HepG2 (cell line): ENCODE data around the gene GAD2. TPM values are rescaled to one million over a fixed set of nuclear protein-coding genes. Genes with fewer than 3 reads are reported as not detected.

ENCODE experiments used
- ATAC-seq: fragments of 200-7000 bp; cut with Tn5 transposase; 3 replicates; pipeline ENCODE4 v1.9.1; 2020; ENCODE audit warnings: mild to moderate bottlenecking, moderate library complexity
- BruUV-seq: library from RNA; stranded (reverse); fragments of 400-500 nt; replicated peaks from 2 replicates; lab custom pipeline; 2021; lab: Mats Ljungman, UMichigan
- CTCF ChIA-PET: fragments of 300-600 bp; formaldehyde crosslinking; extraction: SDS; loops from one replicate; lab custom pipeline; 2021; ENCODE audit warnings: low total read pairs, inconsistent platforms, low intra/inter-chr PET ratio; lab: Yijun Ruan, JAX
- POLR2A ChIA-PET: fragments of 350-600 bp; sonication (Branson Sonifier 250); formaldehyde crosslinking; loops from one replicate; lab custom pipeline; 2020; ENCODE audit warnings: antibody characterized with exemption, inconsistent platforms; lab: Yijun Ruan, JAX
- DNase-seq: peaks from one replicate; pipeline ENCODE4 v3.0.0-alpha.2; 2015; ENCODE audit warnings: low spot score
- FAIRE-seq: peaks from 3 replicates; lab custom pipeline; 2011; peaks lifted over from hg19 to GRCh38; lab: Jason Lieb, UNC
- H2AFZ ChIP-seq: one replicate; pipeline ENCODE4 v1.6.1; 2011; ENCODE audit warnings: low read length, inconsistent platforms
- H3K27ac ChIP-seq: fragments of 300-600 bp; 3 replicates; pipeline ENCODE4 v1.8.0; 2011; ENCODE audit warnings: mixed run types, mild to moderate bottlenecking, mixed read lengths, low read length, inconsistent platforms; ENCODE audit not compliant: insufficient read depth; ENCODE audit errors: extremely low read length
- H3K27me3 ChIP-seq, 2 experiments: fragments of 200-600 bp in 1 of 2; 2 replicates in 1 of 2; 3 replicates in 1 of 2; pipeline versions ENCODE4 v1.6.0 to v1.8.0; 2011; ENCODE audit warnings: low read length in 2 of 2, mild to moderate bottlenecking in 2 of 2, moderate library complexity in 2 of 2, inconsistent platforms in 1 of 2; ENCODE audit not compliant: insufficient read depth in 2 of 2, control insufficient read depth in 1 of 2
- H3K36me3 ChIP-seq, 2 experiments: fragments of 200-600 bp in 1 of 2; replicated peaks in 1 of 2; 2 replicates in 1 of 2; 3 replicates in 1 of 2; pipeline versions ENCODE4 v1.5.1 to v1.8.0; 2011; ENCODE audit warnings: low read length in 2 of 2, inconsistent platforms in 1 of 2; ENCODE audit not compliant: insufficient read depth in 2 of 2, control insufficient read depth in 1 of 2
- H3K4me1 ChIP-seq: 2 replicates; pipeline ENCODE4 v1.5.1; 2012; ENCODE audit warnings: low read length, inconsistent platforms; ENCODE audit not compliant: insufficient read depth
- H3K4me2 ChIP-seq: 2 replicates; pipeline ENCODE4 v1.6.0; 2011; ENCODE audit warnings: low read depth, low read length, inconsistent platforms
- H3K4me3 ChIP-seq, 3 experiments: fragments of 200-600 bp in 1 of 3; sonication (generic), shearing (Covaris generic) in 1 of 3; replicated peaks in 1 of 3; 2 replicates each; pipeline ENCODE4 v1.5.1; 2011 to 2016; ENCODE audit warnings: low read length in 3 of 3, inconsistent platforms in 2 of 3, low read depth in 2 of 3, mild to moderate bottlenecking in 2 of 3, control low read depth in 1 of 3, mixed read lengths in 1 of 3; ENCODE audit not compliant: insufficient read depth in 1 of 3
- H3K79me2 ChIP-seq: one replicate; pipeline ENCODE4 v1.6.1; 2011; ENCODE audit warnings: low read length, inconsistent platforms; ENCODE audit not compliant: insufficient read depth
- H3K9ac ChIP-seq: 2 replicates; pipeline ENCODE4 v1.6.0; 2011; ENCODE audit warnings: mild to moderate bottlenecking, low read depth, low read length, inconsistent platforms; ENCODE audit not compliant: insufficient read depth
- H3K9me3 ChIP-seq: 2 replicates; pipeline ENCODE4 v1.5.1; 2012; ENCODE audit warnings: mild to moderate bottlenecking, low read length
- H4K20me1 ChIP-seq: 2 replicates; pipeline ENCODE4 v1.6.0; 2011; ENCODE audit warnings: inconsistent platforms, mild to moderate bottlenecking, low read length, moderate library complexity; ENCODE audit not compliant: insufficient read depth
- ARNT2 ChIP-seq: sonication (generic); formaldehyde crosslinking; IDR thresholded peaks from 2 replicates; pipeline ENCODE4 v1.8.0; 2022; ENCODE audit warnings: mild to moderate bottlenecking, low read depth, missing genetic modification reagents, moderate library complexity
- ERF ChIP-seq: IDR thresholded peaks from 2 replicates; pipeline ENCODE4 v1.6.1; 2018; ENCODE audit warnings: missing biosample characterization, missing genetic modification reagents
- FOXA3 ChIP-seq: IDR thresholded peaks from 2 replicates; pipeline ENCODE4 v1.6.1; 2016; ENCODE audit warnings: missing genetic modification reagents, missing compliant biosample characterization
- NR3C1 ChIP-seq: sonication (generic); formaldehyde crosslinking; IDR thresholded peaks from 2 replicates; pipeline ENCODE4 v1.4.0; 2020; ENCODE audit warnings: missing genetic modification reagents
- SMYD3 ChIP-seq: sonication (generic); formaldehyde crosslinking; IDR thresholded peaks from 2 replicates; pipeline ENCODE4 v1.8.1; 2023; ENCODE audit warnings: mild to moderate bottlenecking, missing genetic modification reagents
- ZNF256 ChIP-seq: sonication (generic); formaldehyde crosslinking; conservative IDR thresholded peaks from 2 replicates; pipeline ENCODE4 v1.4.0; 2020; ENCODE audit warnings: missing genetic modification reagents
- ZNF441 ChIP-seq: sonication (generic); formaldehyde crosslinking; IDR thresholded peaks from 2 replicates; pipeline ENCODE4 v1.7.0; 2021; ENCODE audit warnings: missing genetic modification reagents, borderline replicate concordance
- ZNF552 ChIP-seq: sonication (generic); formaldehyde crosslinking; IDR thresholded peaks from 2 replicates; pipeline ENCODE4 v1.9.0; 2022; ENCODE audit warnings: missing genetic modification reagents, mild to moderate bottlenecking, borderline replicate concordance
- ZNF670 ChIP-seq: sonication (generic); formaldehyde crosslinking; IDR thresholded peaks from 2 replicates; pipeline ENCODE4 v1.8.0; 2022; ENCODE audit warnings: mild to moderate bottlenecking, missing genetic modification reagents, borderline replicate concordance
- WGBS: methylation state at CpG from one replicate; pipeline ENCODE4 v1.1.6; 2017; ENCODE audit warnings: low lambda C conversion rate; 5-methylcytosine and 5-hydroxymethylcytosine counted together
- in situ Hi-C: cut with HindIII; loops from 2 replicates; pipeline ENCODE4 v1.10.0; 2017; ENCODE audit warnings: low pct_unique_long_range_greater_than_20kb; ENCODE audit not compliant: extremely low pct_ligation_motif_present
- intact Hi-C: fragments of 100-400 bp; cut with micrococcal nuclease; formaldehyde crosslinking; loops from one replicate; pipeline ENCODE4 v1.10.0; 2022; ENCODE audit not compliant: unreplicated experiment
- polyA plus RNA-seq, 8 experiments: library from polyadenylated mRNA; depleted of rRNA in 3 of 8; stranded (reverse) in 7 of 8; unstranded in 1 of 8; fragments of >200 nt; fragmentation: Illumina TruSeq in 4 of 8; extraction: Trizol in 4 of 8; gene quantifications; 2 replicates each; pipeline versions ENCODE4 v1.2.1 to v1.2.3, GENCODE V29; 2011 to 2016; ENCODE audit warnings: low read depth in 4 of 8, missing spikeins in 1 of 8, mixed read lengths in 1 of 8; ENCODE audit not compliant: insufficient read depth in 1 of 8
- total RNA-seq, 5 experiments: library from RNA; depleted of rRNA; stranded (reverse); fragments of >200 nt; fragmentation: Illumina TruSeq; extraction: Trizol; gene quantifications; 2 replicates each; pipeline ENCODE4 v1.2.3, GENCODE V29; 2016; ENCODE audit warnings: low read depth in 1 of 5
- TF ChIP-seq, protein P1 (sequence below), 2 experiments: IDR thresholded peaks; 2 replicates each; pipeline ENCODE4 v1.6.1; 2011 to 2012; ENCODE audit warnings: low read length in 2 of 2, borderline replicate concordance in 1 of 2, low read depth in 1 of 2, mild to moderate bottlenecking in 1 of 2, moderate library complexity in 1 of 2

Gene GAD2
- total and polyA plus RNA-seq, 2 of the 13 experiments (the other 11 are each of a cell fraction or from before 2014, with no cell fraction given) = not detected

DNA sequence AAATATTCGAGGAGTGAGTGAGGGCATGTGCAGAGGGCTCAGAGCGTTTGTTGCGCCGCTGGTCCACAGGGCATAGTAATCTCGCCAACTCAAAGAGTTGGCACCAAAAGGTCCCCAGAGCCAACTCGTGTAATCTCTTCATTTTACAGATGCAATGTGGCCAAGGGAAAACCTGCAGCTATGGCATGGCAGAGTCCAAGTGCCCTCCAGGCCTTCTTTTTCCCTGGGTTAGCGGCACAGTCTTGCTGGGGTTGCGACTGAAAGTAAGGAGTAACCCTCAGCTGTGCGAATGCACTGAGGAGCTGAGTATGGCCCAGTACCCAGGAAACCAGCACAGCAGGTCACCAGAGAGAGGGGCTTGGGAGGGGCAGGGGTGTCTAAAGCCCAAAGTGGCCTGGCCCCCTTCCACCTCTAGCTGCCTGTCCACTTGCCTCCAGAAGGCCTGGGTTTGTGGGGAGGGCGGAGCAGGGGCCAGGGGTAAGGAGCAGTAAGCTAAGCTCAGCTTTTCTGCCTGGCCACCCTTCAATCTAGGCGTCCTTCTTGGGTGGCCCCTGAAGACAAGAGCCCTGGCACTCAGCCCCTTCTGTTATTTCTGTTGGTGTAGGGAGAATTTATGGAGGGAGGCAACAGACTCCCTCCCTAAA lies 3.3 kb upstream of the GAD2 start (continued):
- no peak for TF ChIP-seq ZNF256 (CRISPR knock-in tag)
- TF ChIP-seq, all 625 proteins: peak for 0

DNA sequence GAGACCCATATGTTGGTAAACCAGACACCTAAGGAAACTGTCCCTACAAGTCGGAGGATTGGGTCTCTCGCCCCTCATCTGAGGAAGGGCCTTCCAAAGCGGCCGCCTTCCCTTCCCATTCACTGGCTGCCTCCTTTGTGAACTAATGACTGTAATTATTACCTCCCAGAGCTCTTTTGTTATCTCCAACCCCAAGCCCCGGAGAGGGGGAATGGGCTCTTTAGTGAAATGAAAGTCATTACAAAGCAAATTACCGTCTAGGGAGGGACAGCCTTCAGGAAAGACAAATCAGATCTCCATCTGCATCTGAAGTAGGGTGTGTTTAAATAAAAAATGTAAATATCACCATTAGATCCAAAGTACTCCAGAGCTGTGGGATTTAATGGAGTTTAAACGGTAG lies 2.6 kb upstream of the GAD2 start:
- CTCF ChIA-PET = no interaction called here
- FAIRE-seq = no peak

More for the DNA sequence above, 2.6 kb upstream of the GAD2 start:
- no peak overlapping the region for H2AFZ ChIP-seq
- no peaks in the 10 kb centered on the region for H4K20me1 ChIP-seq
- H3K9ac ChIP-seq = no peak overlapping the region
- WGBS = 8% methylated on average over 7 of the region's 7 CpGs
- POLR2A ChIA-PET = no interaction called here
- peaks cover 5 to 56% of the 10 kb centered on the region in 2 experiments for H3K27me3 ChIP-seq
- no peaks in the 10 kb centered on the region for H3K4me1 ChIP-seq
- DNase-seq (no peak), ATAC-seq (no peak)
- no peaks in the 10 kb centered on the region for H3K36me3 ChIP-seq
- no peak overlapping the region for H3K4me2 ChIP-seq
- BruUV-seq = no TSS peak
- TF ChIP-seq ZNF552 (no peak), NR3C1 (CRISPR knock-in tag) (no peak), FOXA3 (CRISPR knock-in tag) (no peak), SMYD3 (CRISPR knock-in tag) (no peak), ARNT2 (CRISPR knock-in tag) (no peak), ERF (no peak), ZNF670 (CRISPR knock-in tag) (no peak), ZNF441 (CRISPR knock-in tag) (no peak)
- TF ChIP-seq, protein P1, sequence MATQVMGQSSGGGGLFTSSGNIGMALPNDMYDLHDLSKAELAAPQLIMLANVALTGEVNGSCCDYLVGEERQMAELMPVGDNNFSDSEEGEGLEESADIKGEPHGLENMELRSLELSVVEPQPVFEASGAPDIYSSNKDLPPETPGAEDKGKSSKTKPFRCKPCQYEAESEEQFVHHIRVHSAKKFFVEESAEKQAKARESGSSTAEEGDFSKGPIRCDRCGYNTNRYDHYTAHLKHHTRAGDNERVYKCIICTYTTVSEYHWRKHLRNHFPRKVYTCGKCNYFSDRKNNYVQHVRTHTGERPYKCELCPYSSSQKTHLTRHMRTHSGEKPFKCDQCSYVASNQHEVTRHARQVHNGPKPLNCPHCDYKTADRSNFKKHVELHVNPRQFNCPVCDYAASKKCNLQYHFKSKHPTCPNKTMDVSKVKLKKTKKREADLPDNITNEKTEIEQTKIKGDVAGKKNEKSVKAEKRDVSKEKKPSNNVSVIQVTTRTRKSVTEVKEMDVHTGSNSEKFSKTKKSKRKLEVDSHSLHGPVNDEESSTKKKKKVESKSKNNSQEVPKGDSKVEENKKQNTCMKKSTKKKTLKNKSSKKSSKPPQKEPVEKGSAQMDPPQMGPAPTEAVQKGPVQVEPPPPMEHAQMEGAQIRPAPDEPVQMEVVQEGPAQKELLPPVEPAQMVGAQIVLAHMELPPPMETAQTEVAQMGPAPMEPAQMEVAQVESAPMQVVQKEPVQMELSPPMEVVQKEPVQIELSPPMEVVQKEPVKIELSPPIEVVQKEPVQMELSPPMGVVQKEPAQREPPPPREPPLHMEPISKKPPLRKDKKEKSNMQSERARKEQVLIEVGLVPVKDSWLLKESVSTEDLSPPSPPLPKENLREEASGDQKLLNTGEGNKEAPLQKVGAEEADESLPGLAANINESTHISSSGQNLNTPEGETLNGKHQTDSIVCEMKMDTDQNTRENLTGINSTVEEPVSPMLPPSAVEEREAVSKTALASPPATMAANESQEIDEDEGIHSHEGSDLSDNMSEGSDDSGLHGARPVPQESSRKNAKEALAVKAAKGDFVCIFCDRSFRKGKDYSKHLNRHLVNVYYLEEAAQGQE (IDR thresholded peaks at IDR 0.05; ENCODE audit: borderline replicate concordance in 1 of 2, low read depth in 1 of 2, low read length in 2 of 2) = no peak
- no peak overlapping the region for H3K27ac ChIP-seq
- H3K9me3 ChIP-seq = no peaks in the 10 kb centered on the region
- H3K4me3 ChIP-seq = no peak overlapping the region
- in situ Hi-C loops = no loop called here
- H3K79me2 ChIP-seq = no peaks in the 10 kb centered on the region
- intact Hi-C loops = no loop called here
